NCI-H345 (cell line): ENCODE data around the gene CHN1.

Experiments
- DNase-seq: peaks from one replicate; lab custom pipeline; 2025; lab: John Stamatoyannopoulos, UW

Gene CHN1

GRCh38 chr2:174764280-174765255 lies 240.6 kb downstream of the CHN1 start, which contains the start of gene CHRNA1:
Gene CHRNA1 (minus strand): TSS chr2:174764472. CDS start chr2:174764394, 78 bp downstream.
- peak; percentile 78 for DNase-seq

- DNase-seq, result no peak
Observed at GRCh38 chr2:174763780-174764179, 241.4 kb downstream of the CHN1 start.

GRCh38 chr2:174762464-174762863 lies 242.7 kb downstream of the CHN1 start:
- no peak for DNase-seq

GRCh38 chr2:174761837-174762236 lies 243.3 kb downstream of the CHN1 start:
- no peak for DNase-seq

- no peak for DNase-seq
Observed at GRCh38 chr2:174760845-174761473, 244.2 kb downstream of the CHN1 start.

GRCh38 chr2:174759381-174760065 lies 245.7 kb downstream of the CHN1 start:
- no peak for DNase-seq

GRCh38 chr2:174756743-174757142 lies 248.4 kb downstream of the CHN1 start:
- DNase-seq, result no peak

- no peak for DNase-seq
Observed at GRCh38 chr2:174753038-174753633, 252.0 kb downstream of the CHN1 start.

- DNase-seq, result no peak
Observed at GRCh38 chr2:174752403-174753037, 252.7 kb downstream of the CHN1 start.

- DNase-seq, result no peak
Observed at GRCh38 chr2:174750923-174751441, 254.2 kb downstream of the CHN1 start.

- no peak for DNase-seq
Observed at GRCh38 chr2:174749793-174750192, 255.4 kb downstream of the CHN1 start.

- peak; percentile 61 for DNase-seq
Observed at GRCh38 chr2:174748948-174749347, 256.2 kb downstream of the CHN1 start.
